H1 (cell line): Measurements from ENCODE around the gene RAMP2. TPM values are rescaled to one million over a fixed set of nuclear protein-coding genes. Genes with fewer than 3 reads are reported as not detected.

Experiments used
- BCL11A ChIP-seq, 2 experiments: IDR thresholded peaks; one replicate each; pipeline ENCODE4 v1.6.1; 2011; ENCODE audit warnings: low read depth in 2 of 2, low read length in 2 of 2, mild to moderate bottlenecking in 2 of 2
- CEBPB ChIP-seq: IDR thresholded peaks from 2 replicates; pipeline ENCODE4 v1.6.1; 2012; ENCODE audit warnings: low read depth, low read length
- EZH2 ChIP-seq: fragments of 200-600 bp; sonication (generic); IDR thresholded peaks from 2 replicates; pipeline ENCODE4 v1.7.1; 2012; ENCODE audit warnings: low read depth, mild to moderate bottlenecking, moderate library complexity, low read length, inconsistent platforms; ENCODE audit not compliant: severe bottlenecking
- KDM5A ChIP-seq: fragments of 200-600 bp; IDR thresholded peaks from 2 replicates; pipeline ENCODE4 v1.7.1; 2012; ENCODE audit warnings: mild to moderate bottlenecking, low read length, inconsistent platforms, mixed read lengths
- POU5F1 ChIP-seq: IDR thresholded peaks from 2 replicates; pipeline ENCODE4 v1.6.1; 2011; ENCODE audit warnings: low read depth, mild to moderate bottlenecking, low read length, moderate library complexity
- RXRA ChIP-seq: IDR thresholded peaks from 2 replicates; pipeline ENCODE4 v1.6.1; 2011; ENCODE audit warnings: low read depth, mild to moderate bottlenecking, low read length, moderate library complexity; ENCODE audit not compliant: insufficient read depth
- SAP30 ChIP-seq: fragments of 300-600 bp; sonication (generic); IDR thresholded peaks from 2 replicates; pipeline ENCODE4 v1.7.1; 2012; ENCODE audit warnings: low read length, moderate library complexity, mild to moderate bottlenecking, inconsistent platforms; ENCODE audit not compliant: insufficient read depth, insufficient replicate concordance
- SP1 ChIP-seq: IDR thresholded peaks from 2 replicates; pipeline ENCODE4 v1.6.1; 2011; ENCODE audit warnings: low read depth, low read length
- SUZ12 ChIP-seq: fragments of 200-600 bp; sonication (generic); IDR thresholded peaks from 2 replicates; pipeline ENCODE4 v1.6.1; 2012; ENCODE audit warnings: mild to moderate bottlenecking, inconsistent platforms, low read length, moderate library complexity, mixed read lengths
- polyA plus RNA-seq, 7 experiments: library from polyadenylated mRNA; depleted of rRNA in 3 of 7; stranded (reverse) in 5 of 7; unstranded in 2 of 7; fragments of >200 nt in 5 of 7; fragments of 200-250 nt in 2 of 7; gene quantifications; 1 replicate in 5 of 7; 2 replicates in 1 of 7; 4 replicates in 1 of 7; pipeline versions ENCODE4 v1.2.1 to v1.2.3, GENCODE V29; 2011 to 2013; ENCODE audit warnings: missing spikeins in 2 of 7, mixed read lengths in 2 of 7
- total RNA-seq: library from RNA; stranded (reverse); fragmentation: NEBNext Ultra II Directional; extraction: Animal tissue kit (Norgen Biotek cat#: 25700); gene quantifications from 2 replicates; pipeline ENCODE4 v1.2.1, GENCODE V29; 2021
- TF ChIP-seq, protein P1 (sequence below): IDR thresholded peaks from 2 replicates; pipeline ENCODE4 v1.6.1; 2012; ENCODE audit warnings: inconsistent platforms

The RAMP2 gene
- total and polyA plus RNA-seq, 2 of the 8 experiments (the other 6 are each of a cell fraction or from before 2014, with no cell fraction given): 13.4 to 41.7 TPM

DNA sequence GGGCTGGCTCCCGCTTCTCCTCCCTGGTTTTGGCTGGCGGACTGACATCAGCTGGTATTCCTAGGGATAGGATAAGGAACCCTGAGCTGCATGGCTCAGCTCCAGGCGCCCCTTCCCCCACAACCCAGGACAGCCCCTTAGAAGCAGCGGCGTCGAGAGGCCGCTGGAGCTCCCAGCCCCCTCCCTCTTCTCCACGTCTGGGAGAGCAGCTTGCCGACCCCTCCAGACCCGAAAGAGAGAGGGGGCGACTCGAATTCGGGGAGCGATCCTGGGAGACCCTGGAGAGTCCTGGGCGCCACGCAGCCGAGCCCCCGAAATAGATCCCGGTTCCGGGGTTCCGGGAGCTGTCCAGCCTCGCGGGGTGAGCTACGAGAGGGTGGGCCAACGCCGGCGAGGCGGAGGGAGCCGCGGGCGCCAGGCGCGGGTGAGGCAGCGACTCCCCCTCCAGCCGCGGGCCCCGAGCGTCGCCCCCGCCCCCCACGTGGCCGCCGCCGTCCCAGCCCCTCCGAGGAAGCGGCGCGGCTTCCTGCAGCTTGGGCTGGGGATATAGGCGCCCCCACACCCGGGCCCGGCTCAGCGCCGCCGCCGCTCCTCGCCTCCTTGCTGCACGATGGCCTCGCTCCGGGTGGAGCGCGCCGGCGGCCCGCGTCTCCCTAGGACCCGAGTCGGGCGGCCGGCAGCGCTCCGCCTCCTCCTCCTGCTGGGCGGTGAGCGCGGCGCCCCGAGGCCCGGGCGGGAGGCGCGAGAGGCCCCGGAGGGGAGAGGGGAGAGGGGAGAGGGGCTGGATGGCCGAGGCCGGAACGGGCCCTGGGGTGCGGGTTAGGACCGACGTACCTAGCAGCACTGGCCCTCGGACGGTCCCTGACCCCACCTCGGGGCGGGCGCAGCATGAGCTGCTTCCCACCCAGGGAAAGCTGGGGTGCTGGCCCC is at the start of gene RAMP2 (continued):
- TF ChIP-seq SUZ12: 0 out of 2 replicates have a peak, but pooled peaks have one; percentile 13
- TF ChIP-seq POU5F1: no peak
- no peak for TF ChIP-seq SAP30
- no peak for TF ChIP-seq SP1
- peak; percentile 18 for TF ChIP-seq EZH2
- no peak for TF ChIP-seq KDM5A
- TF ChIP-seq, protein P1, sequence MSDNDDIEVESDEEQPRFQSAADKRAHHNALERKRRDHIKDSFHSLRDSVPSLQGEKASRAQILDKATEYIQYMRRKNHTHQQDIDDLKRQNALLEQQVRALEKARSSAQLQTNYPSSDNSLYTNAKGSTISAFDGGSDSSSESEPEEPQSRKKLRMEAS: peak; percentile 58; the same call in 1 of the 2 replicates
- no peak for TF ChIP-seq BCL11A (IDR thresholded peaks at IDR 0.05; ENCODE audit: low read depth in 2 of 2, low read length in 2 of 2)
- no peak for TF ChIP-seq CEBPB
- TF ChIP-seq RXRA: no peak
